ENCODE results near the gene ING4. TPM values are rescaled to one million over a fixed set of nuclear protein-coding genes. Genes with fewer than 3 reads are reported as not detected.

ING4 gene
- total and polyA plus RNA-seq, 2 of the 13 experiments (the other 11 are each of a cell fraction or from before 2014, with no cell fraction given): 14.4 to 32.4 TPM

DNA sequence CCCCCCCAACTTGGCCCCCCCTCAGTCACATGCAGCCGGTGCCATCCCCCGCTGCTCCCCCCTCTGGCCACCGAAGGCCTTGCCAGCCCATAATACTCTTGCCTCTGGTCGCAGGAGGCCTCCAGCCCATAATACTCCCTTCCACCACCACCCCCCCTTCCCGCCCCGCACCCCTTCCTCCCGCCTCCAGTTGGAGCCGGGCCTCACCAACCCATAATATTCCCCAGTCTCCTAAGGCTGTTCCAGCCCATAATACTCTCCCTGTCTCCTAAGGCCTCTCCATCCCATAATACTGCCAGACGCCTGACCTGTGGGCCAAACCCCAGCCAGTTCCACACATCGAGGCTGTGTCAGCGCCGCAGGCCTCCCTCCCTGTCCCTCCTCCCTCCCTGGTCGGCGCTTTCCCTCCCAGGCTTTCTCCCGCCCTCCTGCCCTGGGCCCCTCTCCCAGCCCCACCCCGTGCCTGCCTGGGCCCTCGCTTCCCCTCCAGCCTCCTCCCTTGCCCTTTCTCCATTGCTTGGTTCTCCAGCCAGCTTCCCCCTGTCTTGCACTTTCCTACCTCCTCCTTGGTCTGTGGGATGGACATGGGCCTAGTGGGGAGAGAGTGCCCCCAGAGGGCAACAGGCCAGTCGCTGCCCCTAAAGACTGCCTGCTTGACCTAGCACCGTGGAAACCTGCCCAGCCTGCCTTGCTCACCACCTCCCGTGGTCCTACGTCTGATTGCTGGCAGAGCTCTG lies 49.0 kb downstream of the ING4 start (continued):
- TF ChIP-seq, protein P1, sequence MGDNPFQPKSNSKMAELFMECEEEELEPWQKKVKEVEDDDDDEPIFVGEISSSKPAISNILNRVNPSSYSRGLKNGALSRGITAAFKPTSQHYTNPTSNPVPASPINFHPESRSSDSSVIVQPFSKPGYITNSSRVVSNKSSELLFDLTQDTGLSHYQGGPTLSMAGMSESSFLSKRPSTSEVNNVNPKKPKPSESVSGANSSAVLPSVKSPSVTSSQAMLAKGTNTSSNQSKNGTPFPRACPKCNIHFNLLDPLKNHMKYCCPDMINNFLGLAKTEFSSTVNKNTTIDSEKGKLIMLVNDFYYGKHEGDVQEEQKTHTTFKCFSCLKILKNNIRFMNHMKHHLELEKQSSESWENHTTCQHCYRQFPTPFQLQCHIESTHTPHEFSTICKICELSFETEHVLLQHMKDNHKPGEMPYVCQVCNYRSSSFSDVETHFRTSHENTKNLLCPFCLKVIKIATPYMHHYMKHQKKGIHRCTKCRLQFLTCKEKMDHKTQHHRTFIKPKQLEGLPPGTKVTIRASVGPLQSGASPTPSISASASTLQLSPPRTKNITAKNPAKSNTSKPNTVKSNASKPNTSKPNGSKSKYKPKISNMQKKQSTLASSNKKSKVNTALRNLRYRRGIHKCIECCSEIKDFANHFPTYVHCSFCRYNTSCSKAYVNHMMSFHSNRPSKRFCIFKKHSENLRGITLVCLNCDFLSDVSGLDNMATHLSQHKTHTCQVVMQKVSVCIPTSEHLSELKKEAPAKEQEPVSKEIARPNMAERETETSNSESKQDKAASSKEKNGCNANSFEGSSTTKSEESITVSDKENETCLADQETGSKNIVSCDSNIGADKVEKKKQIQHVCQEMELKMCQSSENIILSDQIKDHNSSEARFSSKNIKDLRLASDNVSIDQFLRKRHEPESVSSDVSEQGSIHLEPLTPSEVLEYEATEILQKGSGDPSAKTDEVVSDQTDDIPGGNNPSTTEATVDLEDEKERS (CRISPR knock-in tag; IDR thresholded peaks at IDR 0.05): 0 out of 2 replicates have a peak, but pooled peaks have one; percentile 56
- 0 out of 2 replicates have a peak, but pooled peaks have one; percentile 35 for TF ChIP-seq ZNF234 (CRISPR knock-in tag; conservative IDR thresholded peaks at IDR 0.05)
- TF ChIP-seq ARID5B (CRISPR knock-in tag; IDR thresholded peaks at IDR 0.05): peak; percentile 51; the same call in 1 of the 2 replicates
- peak; percentile 16; the same call in 1 of the 2 replicates for TF ChIP-seq TBX3 (IDR thresholded peaks at IDR 0.05; ENCODE audit: borderline replicate concordance)
- TF ChIP-seq DDIT3 (CRISPR knock-in tag; IDR thresholded peaks at IDR 0.05): no peak
- no peak for TF ChIP-seq ZNF709 (CRISPR knock-in tag; IDR thresholded peaks at IDR 0.05)
- TF ChIP-seq ZNF292 (CRISPR knock-in tag; IDR thresholded peaks at IDR 0.05; ENCODE audit: borderline replicate concordance, low read depth): peak; percentile 84
- no peak; the same call in none of the 2 replicates for TF ChIP-seq SP4 (CRISPR knock-in tag; IDR thresholded peaks at IDR 0.05)
- TF ChIP-seq MXI1 (IDR thresholded peaks at IDR 0.05; ENCODE audit: borderline replicate concordance, low read depth, low read length): no peak
- no peak for TF ChIP-seq TERF1 (CRISPR knock-in tag; IDR thresholded peaks at IDR 0.05)
- TF ChIP-seq ZNF362 (CRISPR knock-in tag; IDR thresholded peaks at IDR 0.05; ENCODE audit: borderline replicate concordance): no peak
- no peak for TF ChIP-seq YY1 (IDR thresholded peaks at IDR 0.05; ENCODE audit: insufficient read depth, insufficient replicate concordance, low read depth, low read length)
- TF ChIP-seq TEAD3 (CRISPR knock-in tag; optimal IDR thresholded peaks at IDR 0.05; ENCODE audit: borderline replicate concordance): peak; percentile 29
- TF ChIP-seq ZNF619 (CRISPR knock-in tag; IDR thresholded peaks at IDR 0.05): no peak
- TF ChIP-seq FOXA1 (IDR thresholded peaks at IDR 0.05): no peak
- no peak for TF ChIP-seq FOXA1 (CRISPR knock-in tag; IDR thresholded peaks at IDR 0.05)
- no peak for TF ChIP-seq KAT2B (IDR thresholded peaks at IDR 0.05; ENCODE audit: borderline replicate concordance, low read depth, low read length)
